ENCODE measurements around the gene KPNA4. TPM values are rescaled to one million over a fixed set of nuclear protein-coding genes. Genes with fewer than 3 reads are reported as not detected.

Gene KPNA4
- total and polyA plus RNA-seq, 2 donors (not counting 3 experiments of a cell fraction or from before 2014, with no cell fraction given) = 12.2 to 70.1 TPM

DNA sequence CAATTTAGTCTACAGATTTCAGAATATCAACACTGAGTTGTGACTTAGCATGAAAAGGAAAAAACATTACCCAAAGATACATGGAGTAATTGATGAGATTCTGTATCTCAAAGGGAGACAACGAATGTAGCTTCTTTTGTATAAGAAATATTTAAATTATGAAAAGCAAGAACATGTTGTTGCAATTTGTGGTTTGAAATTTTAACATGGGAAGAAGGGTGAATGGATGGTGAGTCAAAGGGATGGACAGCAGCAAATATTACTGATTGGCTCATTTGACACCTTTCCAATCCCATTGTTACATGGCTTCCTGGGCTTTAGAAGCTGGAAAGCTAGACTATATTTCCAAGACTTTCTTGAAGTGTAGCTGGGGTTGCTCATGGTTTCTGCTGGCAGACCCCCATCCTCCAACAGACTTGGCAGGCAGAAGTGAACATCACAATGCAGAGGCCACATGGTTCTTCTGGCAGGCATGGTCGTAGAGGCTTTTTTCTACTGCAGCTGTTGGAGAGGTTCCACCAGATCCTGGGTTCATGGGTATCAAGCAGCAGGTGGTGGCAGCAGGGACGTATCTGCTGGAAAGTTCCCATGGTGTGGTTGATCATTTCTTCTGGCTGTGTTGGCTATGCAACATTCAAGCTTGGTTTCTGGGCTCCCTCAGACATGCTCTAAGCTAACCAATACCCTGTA lies 47.2 kb upstream of the KPNA4 start:
- TF ChIP-seq GATA2 (IDR thresholded peaks at IDR 0.05; ENCODE audit: insufficient read depth, insufficient read length, low read depth, low read length) (no peak), POLR2A (IDR thresholded peaks at IDR 0.05; ENCODE audit: low read depth, low read length) (no peak), POLR2AphosphoS5 (IDR thresholded peaks at IDR 0.05; ENCODE audit: insufficient read depth, low read depth, low read length) (no peak), JUN (IDR thresholded peaks at IDR 0.05; ENCODE audit: borderline replicate concordance, insufficient read depth, insufficient read length, low read depth) (no peak), MYC (IDR thresholded peaks at IDR 0.05; ENCODE audit: low read depth, low read length) (no peak), EZH2 (IDR thresholded peaks at IDR 0.05; ENCODE audit: borderline replicate concordance, low read depth, low read length, severe bottlenecking) (no peak), FOS (IDR thresholded peaks at IDR 0.05; ENCODE audit: borderline replicate concordance, insufficient read depth, low read length) (no peak)
- TF ChIP-seq, protein P1, sequence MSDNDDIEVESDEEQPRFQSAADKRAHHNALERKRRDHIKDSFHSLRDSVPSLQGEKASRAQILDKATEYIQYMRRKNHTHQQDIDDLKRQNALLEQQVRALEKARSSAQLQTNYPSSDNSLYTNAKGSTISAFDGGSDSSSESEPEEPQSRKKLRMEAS (IDR thresholded peaks at IDR 0.05; ENCODE audit: insufficient read depth, insufficient read length) = no peak
- CTCF ChIA-PET = no interaction called here

More for the DNA sequence above, 47.2 kb upstream of the KPNA4 start:
- Histone ChIP-seq H3K4me1 (ENCODE audit: control insufficient read depth, extremely low read depth, insufficient read depth, low read length) (no peaks in the 10 kb centered on the region), H3K79me2 (ENCODE audit: control insufficient read depth, insufficient read depth, low read length) (no peaks in the 10 kb centered on the region), H3K4me3 (replicated peaks in 1 of 3; ENCODE audit: insufficient read depth in 1 of 3, low read depth in 1 of 3, low read length in 3 of 3) (no peak overlapping the region), H3K9me1 (replicated peaks; ENCODE audit: control insufficient read depth, extremely low read depth, insufficient read depth, low read length) (no peaks in the 10 kb centered on the region), H3K9ac (replicated peaks; ENCODE audit: extremely low read depth, insufficient read depth, low read length) (no peak overlapping the region), H3K9me3 (replicated peaks; ENCODE audit: control insufficient read depth, insufficient read depth, low read length) (no peaks in the 10 kb centered on the region), H3K27me3 (ENCODE audit: control insufficient read depth in 2 of 2, insufficient read depth in 2 of 2, low read length in 2 of 2) (peaks cover 2 to 9% of the 10 kb centered on the region in 2 experiments), H4K20me1 (replicated peaks; ENCODE audit: control insufficient read depth, extremely low read depth, insufficient read depth, low read length) (no peaks in the 10 kb centered on the region), H3K36me3 (ENCODE audit: control insufficient read depth in 2 of 2, extremely low read depth in 1 of 2, insufficient read depth in 2 of 2, low read length in 2 of 2) (no peaks in the 10 kb centered on the region), H3K27ac (ENCODE audit: insufficient read depth, low read depth, low read length) (no peak overlapping the region), H3K4me2 (ENCODE audit: insufficient read depth, low read length) (no peak overlapping the region), H2AFZ (ENCODE audit: low read depth, low read length) (no peak overlapping the region)
- dilution Hi-C loops (cut with MboI; ENCODE audit: extremely low pct_ligation_motif_present, low sequenced_read_pairs) (no loop called here), intact Hi-C loops (cut with micrococcal nuclease) (no loop called here)
- BruUV-seq (replicated peaks) = no TSS peak
- DNase-seq (ENCODE audit: low read depth, low spot score) (no peak), FAIRE-seq (no peak)
- POLR2A ChIA-PET = no interaction called here
